PC-9 (cell line): Measurements from ENCODE around the gene LAMA2.

ENCODE experiments used
- CTCF ChIP-seq: fragments of 200-600 bp; sonication (generic); conservative IDR thresholded peaks from 2 replicates; pipeline ENCODE4 v1.6.1; 2017; ENCODE audit warnings: mixed run types, antibody characterized with exemption, mild to moderate bottlenecking, moderate library complexity
- EZH2 ChIP-seq: fragments of 200-600 bp; sonication (generic); IDR thresholded peaks from 2 replicates; pipeline ENCODE4 v1.8.0; 2017; ENCODE audit warnings: antibody characterized with exemption, low read depth

- TF ChIP-seq CTCF (no peak), EZH2 (no peak)
Measured at GRCh38 chr6:129499843-129500219, 616.9 kb downstream of the LAMA2 start.
